ENCODE measurements around the gene NDC80.

- TF ChIP-seq POLR2A (IDR thresholded peaks at IDR 0.05; ENCODE audit: low read length) (no peak), GATA1 (IDR thresholded peaks at IDR 0.05; ENCODE audit: low read depth, low read length) (no peak)
Observed at GRCh38 chr18:2612996-2613395, 41.6 kb downstream of the NDC80 start.

Measured in erythroblast (primary cell).